ENCODE results near the gene SQOR. TPM values are rescaled to one million over a fixed set of nuclear protein-coding genes. Genes with fewer than 3 reads are reported as not detected.

The SQOR gene
- total RNA-seq, 1 donor from 2014 or later = 11.5 TPM

GRCh38 chr15:45657254-45657653 is 22.4 kb downstream of the SQOR start:
- Histone ChIP-seq H3K27ac (ENCODE audit: low read depth, low read length) (no peak overlapping the region), H3K27me3 (ENCODE audit: control insufficient read depth in 3 of 3, insufficient read depth in 3 of 3, low read length in 3 of 3) (no peaks in the 10 kb centered on the region), H3K36me3 (ENCODE audit: control insufficient read depth in 3 of 3, insufficient read depth in 3 of 3, low read length in 3 of 3) (peaks cover 4 to 13% (median 7%) of the 10 kb centered on the region in 3 donors), H3K9me3 (ENCODE audit: control insufficient read depth in 3 of 3, low read length in 3 of 3) (no peaks in the 10 kb centered on the region), H3K4me3 (ENCODE audit: low read length in 3 of 3) (no peak overlapping the region), H3K4me1 (ENCODE audit: control insufficient read depth in 3 of 3, insufficient read depth in 3 of 3, low read length in 3 of 3) (peaks cover 25 to 35% (median 28%) of the 10 kb centered on the region in 3 donors), H3K9ac (ENCODE audit: low read depth in 1 of 3, low read length in 3 of 3) (no peak overlapping the region)

DNA sequence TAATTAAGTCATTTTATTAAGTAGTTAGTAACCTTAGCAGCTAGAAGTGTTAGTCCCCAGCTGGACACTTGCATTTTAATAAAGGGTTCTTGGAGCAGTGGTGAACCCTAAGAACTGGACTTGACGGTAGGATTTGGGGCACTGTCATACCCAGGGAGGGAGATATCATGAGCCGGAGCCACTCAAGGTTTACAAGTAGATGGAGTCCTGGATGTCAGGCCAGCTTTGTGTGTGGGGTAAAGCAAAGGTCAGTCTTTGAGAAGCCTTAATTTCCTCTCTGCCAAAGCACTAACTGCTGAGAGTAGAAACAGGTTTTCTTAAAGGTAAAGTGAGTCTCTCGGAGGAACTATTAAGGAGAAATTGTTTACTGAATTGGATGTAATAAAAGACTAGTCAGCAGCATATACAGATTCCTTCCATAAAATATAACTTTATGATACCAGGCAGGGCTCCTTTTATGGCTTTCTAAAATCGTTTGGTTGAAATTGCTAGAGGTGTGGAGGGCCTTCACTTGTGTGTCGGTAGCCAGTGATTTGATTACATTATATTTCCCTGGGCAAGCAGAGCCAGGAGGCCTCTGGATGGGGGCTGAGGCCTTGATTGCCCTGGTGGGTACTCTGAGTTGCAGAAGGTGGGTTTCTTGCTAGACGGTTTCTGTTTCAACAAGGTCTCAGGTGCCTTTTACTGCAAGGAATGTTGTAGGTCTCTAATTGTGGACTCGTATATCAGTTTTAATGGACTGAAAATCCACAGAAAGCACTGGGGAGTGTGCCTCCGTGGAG is 23.1 kb downstream of the SQOR start:
- Histone ChIP-seq H3K4me3 (ENCODE audit: low read length in 3 of 3) (no peak overlapping the region), H3K9ac (ENCODE audit: low read depth in 1 of 3, low read length in 3 of 3) (no peak overlapping the region), H3K27me3 (ENCODE audit: control insufficient read depth in 3 of 3, insufficient read depth in 3 of 3, low read length in 3 of 3) (no peaks in the 10 kb centered on the region), H3K4me1 (ENCODE audit: control insufficient read depth in 3 of 3, insufficient read depth in 3 of 3, low read length in 3 of 3) (peaks cover 25 to 35% (median 28%) of the 10 kb centered on the region in 3 donors), H3K36me3 (ENCODE audit: control insufficient read depth in 3 of 3, insufficient read depth in 3 of 3, low read length in 3 of 3) (peaks cover 9 to 20% (median 14%) of the 10 kb centered on the region in 3 donors), H3K9me3 (ENCODE audit: control insufficient read depth in 3 of 3, low read length in 3 of 3) (no peaks in the 10 kb centered on the region), H3K27ac (ENCODE audit: low read depth, low read length) (no peak overlapping the region)

DNA sequence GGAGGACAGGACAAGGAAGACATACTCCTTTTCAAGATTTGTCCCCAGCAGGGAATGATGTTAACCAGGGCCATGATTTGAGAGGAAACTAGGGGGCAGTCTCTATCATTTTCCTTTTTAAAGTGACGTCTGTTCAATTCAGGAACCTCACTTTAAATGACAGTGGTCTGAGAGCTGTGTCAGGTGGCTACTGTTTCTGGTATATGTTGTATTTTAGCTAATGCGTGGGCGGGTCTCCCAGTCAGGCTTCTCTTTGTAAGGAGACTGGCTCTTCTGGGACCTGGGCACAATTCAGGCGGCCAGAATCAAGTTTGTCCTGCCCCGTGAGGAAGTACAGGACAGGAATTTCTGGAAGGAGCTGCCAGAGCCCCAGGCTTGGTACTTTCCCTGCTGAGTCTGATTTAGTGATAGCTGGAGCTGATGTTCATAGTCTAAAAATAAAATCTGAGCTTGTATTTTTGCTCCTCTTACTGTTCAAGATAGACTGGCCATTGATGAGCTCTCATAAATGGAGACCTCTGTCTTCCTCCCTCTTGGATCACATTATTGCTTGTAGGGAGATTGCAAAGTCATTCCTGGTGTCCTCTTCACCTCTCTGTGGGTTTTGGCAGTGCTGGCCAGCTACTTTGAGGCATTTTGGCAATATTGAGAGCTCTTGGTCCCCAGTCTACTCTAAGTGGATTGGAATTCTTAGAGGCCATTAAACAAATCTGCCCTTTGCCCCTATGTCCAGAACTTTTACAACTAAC is 25.6 kb downstream of the SQOR start:
- peaks cover 24 to 34% (median 32%) of the 10 kb centered on the region in 3 donors for H3K4me1 ChIP-seq (ENCODE audit: control insufficient read depth in 3 of 3, insufficient read depth in 3 of 3, low read length in 3 of 3)
- peak overlapping the region; percentile 79 for H3K27ac ChIP-seq (ENCODE audit: low read depth, low read length)
- peak overlapping the region in 1 of 3 donors; percentile 4 for H3K4me3 ChIP-seq (ENCODE audit: low read length in 3 of 3)
- no peaks in the 10 kb centered on the region for H3K27me3 ChIP-seq (ENCODE audit: control insufficient read depth in 3 of 3, insufficient read depth in 3 of 3, low read length in 3 of 3)
- H3K36me3 ChIP-seq (ENCODE audit: control insufficient read depth in 3 of 3, insufficient read depth in 3 of 3, low read length in 3 of 3) = peaks cover 9 to 33% (median 31%) of the 10 kb centered on the region in 3 donors
- no peaks in the 10 kb centered on the region for H3K9me3 ChIP-seq (ENCODE audit: control insufficient read depth in 3 of 3, low read length in 3 of 3)
- peak overlapping the region; percentile 63 to 67 (median 66) for H3K9ac ChIP-seq (ENCODE audit: low read depth in 1 of 3, low read length in 3 of 3)

- Histone ChIP-seq H3K27me3 (ENCODE audit: control insufficient read depth in 3 of 3, insufficient read depth in 3 of 3, low read length in 3 of 3) (no peaks in the 10 kb centered on the region), H3K9me3 (ENCODE audit: control insufficient read depth in 3 of 3, low read length in 3 of 3) (no peaks in the 10 kb centered on the region), H3K4me1 (ENCODE audit: control insufficient read depth in 3 of 3, insufficient read depth in 3 of 3, low read length in 3 of 3) (peaks cover 24 to 33% (median 32%) of the 10 kb centered on the region in 3 donors), H3K9ac (ENCODE audit: low read depth in 1 of 3, low read length in 3 of 3) (no peak overlapping the region), H3K4me3 (ENCODE audit: low read length in 3 of 3) (no peak overlapping the region), H3K36me3 (ENCODE audit: control insufficient read depth in 3 of 3, insufficient read depth in 3 of 3, low read length in 3 of 3) (peaks cover 9 to 38% (median 31%) of the 10 kb centered on the region in 3 donors), H3K27ac (ENCODE audit: low read depth, low read length) (no peak overlapping the region)
Observed at GRCh38 chr15:45662375-45662774, 27.5 kb downstream of the SQOR start.

GRCh38 chr15:45664451-45664850 is 29.6 kb downstream of the SQOR start:
- H3K9ac ChIP-seq (ENCODE audit: low read depth in 1 of 3, low read length in 3 of 3) = no peak overlapping the region
- peaks cover 15 to 20% (median 19%) of the 10 kb centered on the region in 3 donors for H3K4me1 ChIP-seq (ENCODE audit: control insufficient read depth in 3 of 3, insufficient read depth in 3 of 3, low read length in 3 of 3)
- H3K36me3 ChIP-seq (ENCODE audit: control insufficient read depth in 3 of 3, insufficient read depth in 3 of 3, low read length in 3 of 3) = peaks cover 13 to 41% (median 34%) of the 10 kb centered on the region in 3 donors
- H3K4me3 ChIP-seq (ENCODE audit: low read length in 3 of 3) = no peak overlapping the region
- H3K27me3 ChIP-seq (ENCODE audit: control insufficient read depth in 3 of 3, insufficient read depth in 3 of 3, low read length in 3 of 3) = no peaks in the 10 kb centered on the region
- no peaks in the 10 kb centered on the region for H3K9me3 ChIP-seq (ENCODE audit: control insufficient read depth in 3 of 3, low read length in 3 of 3)
- peak overlapping the region; percentile 17 for H3K27ac ChIP-seq (ENCODE audit: low read depth, low read length)

GRCh38 chr15:45665261-45665660 is 30.4 kb downstream of the SQOR start:
- Histone ChIP-seq H3K36me3 (ENCODE audit: control insufficient read depth in 3 of 3, insufficient read depth in 3 of 3, low read length in 3 of 3) (peaks cover 15 to 45% (median 41%) of the 10 kb centered on the region in 3 donors), H3K4me3 (ENCODE audit: low read length in 3 of 3) (no peak overlapping the region), H3K27me3 (ENCODE audit: control insufficient read depth in 3 of 3, insufficient read depth in 3 of 3, low read length in 3 of 3) (no peaks in the 10 kb centered on the region), H3K9me3 (ENCODE audit: control insufficient read depth in 3 of 3, low read length in 3 of 3) (no peaks in the 10 kb centered on the region), H3K9ac (ENCODE audit: low read depth in 1 of 3, low read length in 3 of 3) (no peak overlapping the region), H3K4me1 (ENCODE audit: control insufficient read depth in 3 of 3, insufficient read depth in 3 of 3, low read length in 3 of 3) (peaks cover 11 to 12% (median 12%) of the 10 kb centered on the region in 3 donors), H3K27ac (ENCODE audit: low read depth, low read length) (no peak overlapping the region)

DNA sequence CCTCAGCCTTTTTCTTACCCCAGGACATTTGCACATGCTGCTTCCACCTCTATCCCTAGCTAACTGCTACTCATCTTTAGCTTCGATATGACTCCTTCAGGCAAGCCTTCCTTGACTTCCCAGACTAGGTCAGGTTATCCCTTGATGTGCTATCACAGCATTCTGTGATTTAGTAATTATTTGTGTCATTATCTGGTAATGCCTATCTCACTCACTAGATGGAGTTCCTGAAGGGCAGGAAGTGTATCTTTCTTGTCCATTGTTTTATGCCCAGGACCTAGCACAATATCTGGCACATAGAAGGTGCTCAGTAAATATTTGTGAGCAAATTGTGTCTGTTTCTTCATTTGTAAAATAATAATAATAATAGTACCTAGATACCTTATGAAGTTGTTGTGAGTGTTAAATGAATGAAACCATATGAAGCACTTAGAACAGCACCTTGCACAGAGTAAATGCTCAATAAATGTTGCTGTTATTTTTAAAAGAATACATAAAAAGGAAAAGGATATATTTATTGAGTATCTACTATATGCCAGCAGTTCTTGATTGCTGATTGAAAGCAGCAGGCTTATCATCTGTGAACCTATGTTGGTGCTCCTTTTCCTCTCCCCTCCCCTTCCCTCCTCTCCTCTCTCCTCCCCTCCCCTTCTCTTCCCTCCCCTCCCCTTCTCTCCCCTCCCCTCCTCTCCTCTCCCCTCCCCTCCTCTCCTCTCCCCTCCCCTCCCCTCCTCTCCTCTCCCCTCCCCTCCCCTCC is 31.5 kb downstream of the SQOR start:
- Histone ChIP-seq H3K36me3 (ENCODE audit: control insufficient read depth in 3 of 3, insufficient read depth in 3 of 3, low read length in 3 of 3) (peaks cover 19 to 53% (median 48%) of the 10 kb centered on the region in 3 donors), H3K4me3 (ENCODE audit: low read length in 3 of 3) (no peak overlapping the region), H3K9ac (ENCODE audit: low read depth in 1 of 3, low read length in 3 of 3) (no peak overlapping the region), H3K27ac (ENCODE audit: low read depth, low read length) (no peak overlapping the region), H3K4me1 (ENCODE audit: control insufficient read depth in 3 of 3, insufficient read depth in 3 of 3, low read length in 3 of 3) (peaks cover 4% of the 10 kb centered on the region in 3 donors), H3K9me3 (ENCODE audit: control insufficient read depth in 3 of 3, low read length in 3 of 3) (no peaks in the 10 kb centered on the region), H3K27me3 (ENCODE audit: control insufficient read depth in 3 of 3, insufficient read depth in 3 of 3, low read length in 3 of 3) (no peaks in the 10 kb centered on the region)

DNA sequence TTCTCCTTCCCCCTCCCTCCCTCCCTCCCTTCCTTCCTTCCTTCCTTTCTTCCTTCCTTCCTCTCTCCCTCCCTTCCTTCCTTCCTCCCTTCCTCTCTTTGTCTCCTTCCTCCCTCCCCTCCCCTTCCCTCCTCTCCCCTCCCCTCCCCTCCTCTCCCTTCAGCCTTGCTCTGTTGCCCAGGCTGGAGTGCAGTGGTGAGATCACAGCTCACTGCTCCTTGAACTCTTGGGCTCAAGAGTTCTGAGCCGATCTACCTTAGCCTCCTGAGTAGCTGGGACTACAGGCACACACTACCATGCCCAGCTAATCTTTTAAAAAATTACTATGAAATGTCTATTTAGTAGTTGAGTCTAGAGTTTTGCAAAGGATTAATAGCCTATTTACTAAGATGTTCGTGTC is 32.2 kb downstream of the SQOR start:
- Histone ChIP-seq H3K27me3 (ENCODE audit: control insufficient read depth in 3 of 3, insufficient read depth in 3 of 3, low read length in 3 of 3) (no peaks in the 10 kb centered on the region), H3K4me1 (ENCODE audit: control insufficient read depth in 3 of 3, insufficient read depth in 3 of 3, low read length in 3 of 3) (peaks cover 4% of the 10 kb centered on the region in 3 donors), H3K9me3 (ENCODE audit: control insufficient read depth in 3 of 3, low read length in 3 of 3) (no peaks in the 10 kb centered on the region), H3K27ac (ENCODE audit: low read depth, low read length) (no peak overlapping the region), H3K4me3 (ENCODE audit: low read length in 3 of 3) (no peak overlapping the region), H3K36me3 (ENCODE audit: control insufficient read depth in 3 of 3, insufficient read depth in 3 of 3, low read length in 3 of 3) (peaks cover 24 to 55% (median 50%) of the 10 kb centered on the region in 3 donors), H3K9ac (ENCODE audit: low read depth in 1 of 3, low read length in 3 of 3) (no peak overlapping the region)

- Histone ChIP-seq H3K9me3 (ENCODE audit: control insufficient read depth in 3 of 3, low read length in 3 of 3) (no peaks in the 10 kb centered on the region), H3K36me3 (ENCODE audit: control insufficient read depth in 3 of 3, insufficient read depth in 3 of 3, low read length in 3 of 3) (peaks cover 17 to 47% (median 44%) of the 10 kb centered on the region in 3 donors), H3K4me3 (ENCODE audit: low read length in 3 of 3) (no peak overlapping the region), H3K27me3 (ENCODE audit: control insufficient read depth in 3 of 3, insufficient read depth in 3 of 3, low read length in 3 of 3) (no peaks in the 10 kb centered on the region), H3K27ac (ENCODE audit: low read depth, low read length) (no peak overlapping the region), H3K9ac (ENCODE audit: low read depth in 1 of 3, low read length in 3 of 3) (no peak overlapping the region), H3K4me1 (ENCODE audit: control insufficient read depth in 3 of 3, insufficient read depth in 3 of 3, low read length in 3 of 3) (peaks cover 4% of the 10 kb centered on the region in 3 donors)
Observed at GRCh38 chr15:45668386-45668785, 33.6 kb downstream of the SQOR start.
